ENCODE data around the gene COL4A2.

Gene COL4A2

DNA sequence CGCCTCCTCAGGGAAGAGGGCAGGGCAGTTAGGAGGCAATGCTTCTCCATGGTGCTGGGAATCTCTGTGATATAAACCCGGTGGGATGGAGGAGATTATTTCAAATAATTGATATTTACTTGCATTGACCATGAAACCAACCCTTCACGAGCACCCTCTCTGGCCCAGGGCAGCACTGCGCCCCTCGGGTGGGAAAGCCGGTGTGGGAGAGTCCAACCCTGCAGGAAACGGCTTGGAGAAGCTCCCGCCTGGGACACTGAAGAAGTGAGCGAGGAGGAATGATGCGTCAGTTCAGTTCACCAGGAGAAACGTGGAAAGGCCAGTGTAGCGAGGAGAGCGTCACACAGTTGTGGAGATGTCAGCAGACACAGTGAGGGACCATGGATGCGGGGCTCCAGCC, 99.9 kb downstream of the COL4A2 start:
- DNase-seq, result no peak

DNA sequence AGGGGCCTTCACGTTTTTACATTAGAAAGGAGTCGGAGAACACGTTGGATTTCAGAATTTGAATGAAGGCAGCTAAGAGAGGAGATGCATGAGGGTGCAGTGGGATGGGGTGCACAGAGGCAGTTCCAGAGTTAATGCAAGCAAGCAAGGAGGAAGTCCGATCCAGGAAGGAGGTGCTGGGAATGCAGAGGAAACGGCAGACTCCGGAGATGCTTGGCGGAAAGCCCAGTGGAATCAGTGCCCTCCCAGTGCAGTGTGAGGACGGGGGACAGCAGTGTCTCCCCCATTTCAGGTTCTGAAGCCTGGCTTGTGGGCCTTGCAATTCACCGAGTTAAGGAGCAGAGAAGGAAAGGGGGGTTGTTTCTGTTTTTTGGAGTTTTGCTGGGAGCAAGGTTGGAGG, 100.4 kb downstream of the COL4A2 start:
- no peak for DNase-seq

GRCh38 chr13:110408286-110408685, 101.2 kb downstream of the COL4A2 start:
- no peak for DNase-seq

GRCh38 chr13:110409581-110409992, 102.5 kb downstream of the COL4A2 start:
- DNase-seq, result no peak

DNA sequence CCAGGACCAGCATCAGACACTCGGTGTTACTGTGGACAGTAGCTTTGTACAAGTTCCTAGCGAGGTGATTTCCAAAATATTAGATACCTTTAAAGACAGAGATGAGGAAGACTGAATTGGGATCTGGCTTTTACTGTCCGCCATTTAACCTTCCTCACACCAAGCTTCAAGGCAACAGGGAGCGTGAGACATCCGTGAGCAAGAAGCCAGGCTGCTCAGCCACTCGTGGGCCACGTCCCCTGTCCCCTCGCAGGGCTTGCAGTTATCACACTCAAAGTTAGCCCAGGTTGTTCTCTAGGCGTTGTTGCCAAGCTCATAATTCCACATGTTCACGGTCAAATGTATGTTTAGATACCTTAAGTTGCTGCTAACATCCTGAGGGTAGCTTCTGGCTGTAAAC, 102.9 kb downstream of the COL4A2 start:
- no peak for DNase-seq

- DNase-seq, result no peak
These were observed 104.0 kb downstream of the COL4A2 start for GRCh38 chr13:110410936-110411687.

GRCh38 chr13:110411688-110412059, 104.6 kb downstream of the COL4A2 start:
- DNase-seq, result no peak

DNA sequence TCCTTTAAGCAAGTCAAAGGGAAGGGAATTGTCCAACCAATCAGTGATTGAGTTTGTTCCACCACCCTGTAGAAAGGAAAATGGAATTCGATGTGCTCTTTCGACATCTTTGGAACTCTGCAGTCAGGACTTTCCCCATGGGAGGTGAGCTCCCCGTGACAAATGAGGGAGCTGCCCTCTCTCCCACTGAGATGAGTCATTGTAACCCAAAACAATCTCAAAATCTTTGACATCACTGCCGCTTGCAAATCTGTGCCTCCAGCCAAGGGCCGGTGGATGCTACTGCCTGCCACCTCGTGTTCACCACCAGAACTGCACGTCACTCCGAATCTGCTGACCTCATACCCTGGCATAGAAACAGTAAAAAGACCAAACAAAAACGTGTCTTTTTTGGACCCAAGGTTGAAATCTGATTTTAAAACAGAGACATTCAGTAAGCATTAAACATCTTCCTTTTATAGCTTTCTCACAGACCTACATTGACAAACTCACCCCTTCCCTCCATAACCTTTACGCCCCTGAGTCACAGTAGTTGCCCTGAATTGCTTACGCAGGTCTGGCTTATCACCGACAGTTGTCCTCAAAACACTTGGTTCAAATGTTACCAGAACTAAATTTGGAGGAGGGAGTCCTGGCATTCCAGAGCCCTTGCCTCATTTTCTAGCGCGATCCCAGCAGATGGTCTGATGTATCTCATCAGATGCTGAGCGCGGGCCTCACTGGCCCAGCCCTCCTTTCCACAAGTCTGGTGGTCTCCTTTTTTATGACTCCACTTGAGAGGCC, 105.2 kb downstream of the COL4A2 start:
- DNase-seq, result peak; percentile 93

DNA sequence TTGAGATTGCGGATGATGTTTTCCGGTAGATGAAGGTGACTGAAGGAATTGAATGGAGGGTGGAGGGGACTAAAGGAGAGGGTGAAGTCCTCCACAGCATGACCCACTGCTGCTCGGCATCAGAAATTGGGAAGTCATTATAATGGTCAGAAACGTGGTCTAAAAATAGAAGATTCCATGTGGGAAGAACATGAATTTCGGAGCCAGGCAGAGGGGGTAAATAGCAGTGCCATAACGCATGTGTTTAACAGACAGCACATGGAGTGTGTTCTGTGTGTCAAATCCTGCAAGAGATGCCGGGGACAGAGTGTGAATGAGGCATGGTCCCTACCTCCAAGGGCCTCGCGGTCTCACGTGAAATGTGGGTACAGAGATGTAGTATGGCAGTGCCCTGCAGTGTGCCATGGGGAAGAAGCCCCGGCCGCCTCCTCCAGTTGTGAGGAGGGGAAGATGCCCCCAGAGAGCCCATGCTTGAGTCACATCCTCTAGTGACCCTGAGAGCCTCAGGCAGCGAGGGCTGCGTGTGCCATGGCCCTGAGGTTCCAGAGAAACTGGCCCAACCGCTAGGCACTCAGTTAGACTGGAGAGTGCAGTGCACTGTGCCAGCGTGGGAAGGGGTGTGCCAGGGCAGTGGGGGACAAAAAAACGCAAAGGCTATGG, 106.1 kb downstream of the COL4A2 start:
- no peak for DNase-seq

GRCh38 chr13:110413676-110414040, 106.6 kb downstream of the COL4A2 start:
- DNase-seq, result no peak

DNA sequence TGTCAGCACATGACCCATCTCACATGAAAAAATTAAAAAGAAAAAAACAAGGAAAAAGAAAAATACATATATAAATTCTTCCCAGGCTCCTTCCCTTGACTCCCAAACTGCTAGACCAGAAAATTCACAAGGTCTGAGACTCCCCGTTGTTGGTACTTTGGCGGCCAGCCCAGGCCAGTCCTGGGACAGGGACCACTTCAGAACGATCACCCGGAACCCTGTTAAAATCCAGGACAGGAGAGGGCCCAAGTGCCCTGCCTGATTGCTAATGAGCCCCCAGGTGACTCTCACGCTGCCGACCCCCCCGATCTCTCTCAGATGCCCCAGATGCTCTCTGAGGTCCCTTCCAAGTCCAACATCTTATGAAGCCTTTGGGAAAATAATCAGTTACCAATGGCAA, 107.2 kb downstream of the COL4A2 start:
- no peak for DNase-seq

GRCh38 chr13:110414931-110415330, 107.8 kb downstream of the COL4A2 start:
- no peak for DNase-seq

- peak; percentile 16 for DNase-seq
These were observed 108.6 kb downstream of the COL4A2 start for GRCh38 chr13:110415669-110416068.

GRCh38 chr13:110416131-110417025, 109.3 kb downstream of the COL4A2 start:
- peak; percentile 20 for DNase-seq

- DNase-seq, result no peak
These were observed 111.9 kb downstream of the COL4A2 start for GRCh38 chr13:110418944-110419343.

DNA sequence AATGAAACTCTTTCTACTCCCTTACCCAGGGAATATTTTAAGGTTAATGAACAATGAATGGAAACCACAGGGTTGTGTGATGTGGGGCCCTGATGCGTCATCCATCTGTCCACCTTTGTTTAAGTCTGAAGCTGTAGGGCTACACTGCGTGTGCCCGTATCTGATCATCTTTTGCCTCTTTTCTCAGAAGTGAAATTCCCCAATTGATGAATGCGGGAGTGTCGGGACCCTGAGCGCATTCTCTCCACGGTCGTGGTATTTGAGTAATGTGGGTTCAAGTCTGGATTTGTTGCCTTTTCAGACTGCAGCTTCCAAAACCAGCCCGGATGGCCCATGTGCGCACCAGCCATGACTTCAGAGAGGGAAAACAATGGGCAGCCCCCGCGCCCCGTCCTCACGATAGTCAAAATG, 112.3 kb downstream of the COL4A2 start:
- DNase-seq, result no peak

GRCh38 chr13:110419946-110420345, 112.9 kb downstream of the COL4A2 start:
- DNase-seq, result no peak

DNA sequence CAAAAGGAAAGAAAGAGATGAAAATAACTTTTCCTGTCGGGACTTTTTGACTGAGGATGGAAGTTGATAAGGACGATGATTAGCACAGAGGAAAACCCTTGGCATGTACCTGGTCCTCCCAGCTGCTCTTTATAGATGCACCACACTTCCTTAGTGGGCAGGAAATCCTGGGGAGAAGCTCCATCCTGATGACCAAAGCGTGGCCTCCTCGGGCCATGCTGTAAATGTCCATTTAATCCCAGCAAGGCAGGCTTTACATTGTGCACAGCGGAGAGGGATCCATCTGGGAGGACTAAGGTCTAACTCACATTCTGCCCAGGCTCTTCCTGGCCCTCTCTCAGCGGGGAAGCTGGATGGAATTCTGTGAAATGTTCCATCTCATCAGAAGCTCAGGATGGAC, 113.5 kb downstream of the COL4A2 start:
- no peak for DNase-seq

DNA sequence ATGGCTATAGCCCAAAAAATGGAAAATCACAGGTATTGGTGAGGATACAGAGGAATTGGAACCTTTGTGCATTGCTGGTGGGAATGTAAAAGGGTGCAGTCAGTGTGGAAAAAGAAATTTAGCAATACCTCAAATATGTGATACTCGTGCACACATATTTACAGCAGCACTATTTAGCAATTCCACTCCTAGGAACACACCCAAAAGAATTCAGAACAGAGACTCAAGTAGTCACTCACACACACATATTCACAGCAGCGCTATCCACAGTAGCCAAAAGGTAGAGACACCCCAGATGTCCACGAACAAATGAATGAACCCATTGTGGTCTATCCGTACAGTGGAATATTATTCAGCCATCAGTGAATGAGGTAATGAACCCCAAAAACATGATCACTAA, 114.0 kb downstream of the COL4A2 start:
- no peak for DNase-seq

DNA sequence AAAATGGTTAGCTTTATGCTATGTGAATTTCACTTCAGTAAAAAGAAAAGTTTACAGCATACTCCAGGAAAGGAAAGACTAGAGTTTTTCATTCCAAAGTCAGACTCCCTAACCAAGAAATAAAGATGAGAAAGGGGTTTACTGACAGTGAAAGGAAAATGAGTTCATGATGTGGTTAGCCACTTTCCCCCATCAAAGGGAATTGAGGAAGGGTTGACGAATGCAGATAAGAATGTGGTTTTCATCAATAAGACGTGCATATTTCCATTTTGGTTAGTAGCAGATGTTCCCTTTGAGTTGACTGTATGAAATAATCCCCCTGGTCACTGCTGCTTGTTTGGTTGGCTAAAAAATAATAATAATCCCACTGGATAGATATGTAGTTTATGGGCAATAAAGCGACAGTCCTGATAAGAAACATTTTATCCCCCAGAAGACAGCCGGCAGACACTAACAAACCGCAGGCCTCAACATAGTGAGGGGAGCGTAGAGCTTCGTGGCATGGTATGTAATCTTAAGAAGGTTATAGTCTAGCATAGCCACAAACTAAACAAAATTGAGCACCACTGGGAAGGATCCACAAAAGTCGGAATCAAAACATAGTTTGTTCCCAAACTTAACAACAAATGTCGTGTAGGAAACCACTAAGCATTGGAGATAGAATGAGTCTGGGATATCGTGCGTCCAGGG, 114.8 kb downstream of the COL4A2 start:
- DNase-seq, result no peak

- no peak for DNase-seq
These were observed 116.0 kb downstream of the COL4A2 start for GRCh38 chr13:110422913-110423688.

Data from inflammatory macrophage treated with lipopolysaccharide for 4 hours (primary cell).